Measurements from ENCODE around the gene ME1. TPM values are rescaled to one million over a fixed set of nuclear protein-coding genes. Genes with fewer than 3 reads are reported as not detected.

ME1 gene
- total and polyA plus RNA-seq, 9 of the 15 experiments (the other 6 are each of a cell fraction or from before 2014, with no cell fraction given): 3.2 to 10.4 (median 5.5) TPM

- CTCF ChIA-PET (ENCODE audit: low intra/inter-chr PET ratio): no interaction called here
- peaks cover 45% of the 10 kb centered on the region for H3K36me3 ChIP-seq (ENCODE audit: control insufficient read depth, insufficient read depth, low read length)
- peak overlapping the region; percentile 88 for H3K4me2 ChIP-seq (ENCODE audit: insufficient read depth, low read length)
- 0 out of 2 replicates have a peak, but pooled peaks cover 3% of the 10 kb centered on the region for H4K20me1 ChIP-seq (replicated peaks; ENCODE audit: control insufficient read depth, insufficient read depth, low read length)
- POLR2A ChIA-PET: interaction anchor here (0.6 to 0.9 kb wide), 2 partner anchors 9 to 125 kb away, joined by 3 read pairs; no protein-coding TSS in a partner anchor
- no peaks in the 10 kb centered on the region for H3K9me3 ChIP-seq (replicated peaks; ENCODE audit: control insufficient read depth, insufficient read depth, low read depth, low read length)
- no peak for DNase-seq (ENCODE audit: extremely low read depth in 1 of 4, low spot score in 3 of 4)
- no peak for ATAC-seq
- BruUV-seq (replicated peaks): no TSS peak
- H3K79me2 ChIP-seq (ENCODE audit: control insufficient read depth, insufficient read depth, low read length): peaks cover 42% of the 10 kb centered on the region
- peak overlapping the region; percentile 87 for H3K27ac ChIP-seq (ENCODE audit: extremely low read depth, low read depth, low read length)
- in situ Hi-C loops (cut with MboI): loop anchor here (25.0 kb wide), 1 partner anchor 955 kb away; the partner anchor contains the start of gene IBTK
- WGBS (ENCODE audit: insufficient coverage, low coverage, missing lambda C conversion rate): 0% methylated on average over 4 of the region's 4 CpGs
- peak overlapping the region; percentile 97 for H3K4me3 ChIP-seq
- peak overlapping the region; percentile 85 to 92 for H3K9ac ChIP-seq (ENCODE audit: insufficient read depth in 1 of 2, low read depth in 2 of 2, low read length in 2 of 2)
- FAIRE-seq: peak; percentile 23
- intact Hi-C loops (cut with micrococcal nuclease): loop anchor here (2.0 kb wide), 1 partner anchor 124 kb away; no protein-coding TSS in a partner anchor
- peak overlapping the region; percentile 98 for H2AFZ ChIP-seq (ENCODE audit: low read depth, low read length)
- H3K9me1 ChIP-seq (ENCODE audit: control insufficient read depth, insufficient read depth, low read length): no peaks in the 10 kb centered on the region
- no peaks in the 10 kb centered on the region for H3K27me3 ChIP-seq (ENCODE audit: control insufficient read depth in 2 of 2, insufficient read depth in 2 of 2, low read length in 2 of 2)
- H3K4me1 ChIP-seq (replicated peaks in 1 of 2; ENCODE audit: control insufficient read depth in 2 of 2, insufficient read depth in 2 of 2, low read length in 2 of 2): peaks cover 6 to 14% of the 10 kb centered on the region in 2 experiments; a peak in 4 of 5 replicates
- TF ChIP-seq ZNF124 (CRISPR knock-in tag; IDR thresholded peaks at IDR 0.05) (no peak), GATAD2A (IDR thresholded peaks at IDR 0.05) (no peak), ZNF175 (CRISPR knock-in tag; IDR thresholded peaks at IDR 0.05; ENCODE audit: low read depth) (no peak), ZBED1 (IDR thresholded peaks at IDR 0.05) (no peak), KHSRP (IDR thresholded peaks at IDR 0.05) (no peak), NR2C1 (IDR thresholded peaks at IDR 0.05) (no peak), NR2C1 (tag; IDR thresholded peaks at IDR 0.05) (no peak), SREBF2 (CRISPR knock-in tag; IDR thresholded peaks at IDR 0.05) (no peak), RBBP5 (IDR thresholded peaks at IDR 0.05; ENCODE audit: borderline replicate concordance, insufficient read depth, low read length, poor library complexity, severe bottlenecking) (no peak)
- TF ChIP-seq, protein P1, sequence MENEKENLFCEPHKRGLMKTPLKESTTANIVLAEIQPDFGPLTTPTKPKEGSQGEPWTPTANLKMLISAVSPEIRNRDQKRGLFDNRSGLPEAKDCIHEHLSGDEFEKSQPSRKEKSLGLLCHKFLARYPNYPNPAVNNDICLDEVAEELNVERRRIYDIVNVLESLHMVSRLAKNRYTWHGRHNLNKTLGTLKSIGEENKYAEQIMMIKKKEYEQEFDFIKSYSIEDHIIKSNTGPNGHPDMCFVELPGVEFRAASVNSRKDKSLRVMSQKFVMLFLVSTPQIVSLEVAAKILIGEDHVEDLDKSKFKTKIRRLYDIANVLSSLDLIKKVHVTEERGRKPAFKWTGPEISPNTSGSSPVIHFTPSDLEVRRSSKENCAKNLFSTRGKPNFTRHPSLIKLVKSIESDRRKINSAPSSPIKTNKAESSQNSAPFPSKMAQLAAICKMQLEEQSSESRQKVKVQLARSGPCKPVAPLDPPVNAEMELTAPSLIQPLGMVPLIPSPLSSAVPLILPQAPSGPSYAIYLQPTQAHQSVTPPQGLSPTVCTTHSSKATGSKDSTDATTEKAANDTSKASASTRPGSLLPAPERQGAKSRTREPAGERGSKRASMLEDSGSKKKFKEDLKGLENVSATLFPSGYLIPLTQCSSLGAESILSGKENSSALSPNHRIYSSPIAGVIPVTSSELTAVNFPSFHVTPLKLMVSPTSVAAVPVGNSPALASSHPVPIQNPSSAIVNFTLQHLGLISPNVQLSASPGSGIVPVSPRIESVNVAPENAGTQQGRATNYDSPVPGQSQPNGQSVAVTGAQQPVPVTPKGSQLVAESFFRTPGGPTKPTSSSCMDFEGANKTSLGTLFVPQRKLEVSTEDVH (IDR thresholded peaks at IDR 0.05; ENCODE audit: low read depth, partially characterized antibody): no peak
- TF ChIP-seq, protein P2, sequence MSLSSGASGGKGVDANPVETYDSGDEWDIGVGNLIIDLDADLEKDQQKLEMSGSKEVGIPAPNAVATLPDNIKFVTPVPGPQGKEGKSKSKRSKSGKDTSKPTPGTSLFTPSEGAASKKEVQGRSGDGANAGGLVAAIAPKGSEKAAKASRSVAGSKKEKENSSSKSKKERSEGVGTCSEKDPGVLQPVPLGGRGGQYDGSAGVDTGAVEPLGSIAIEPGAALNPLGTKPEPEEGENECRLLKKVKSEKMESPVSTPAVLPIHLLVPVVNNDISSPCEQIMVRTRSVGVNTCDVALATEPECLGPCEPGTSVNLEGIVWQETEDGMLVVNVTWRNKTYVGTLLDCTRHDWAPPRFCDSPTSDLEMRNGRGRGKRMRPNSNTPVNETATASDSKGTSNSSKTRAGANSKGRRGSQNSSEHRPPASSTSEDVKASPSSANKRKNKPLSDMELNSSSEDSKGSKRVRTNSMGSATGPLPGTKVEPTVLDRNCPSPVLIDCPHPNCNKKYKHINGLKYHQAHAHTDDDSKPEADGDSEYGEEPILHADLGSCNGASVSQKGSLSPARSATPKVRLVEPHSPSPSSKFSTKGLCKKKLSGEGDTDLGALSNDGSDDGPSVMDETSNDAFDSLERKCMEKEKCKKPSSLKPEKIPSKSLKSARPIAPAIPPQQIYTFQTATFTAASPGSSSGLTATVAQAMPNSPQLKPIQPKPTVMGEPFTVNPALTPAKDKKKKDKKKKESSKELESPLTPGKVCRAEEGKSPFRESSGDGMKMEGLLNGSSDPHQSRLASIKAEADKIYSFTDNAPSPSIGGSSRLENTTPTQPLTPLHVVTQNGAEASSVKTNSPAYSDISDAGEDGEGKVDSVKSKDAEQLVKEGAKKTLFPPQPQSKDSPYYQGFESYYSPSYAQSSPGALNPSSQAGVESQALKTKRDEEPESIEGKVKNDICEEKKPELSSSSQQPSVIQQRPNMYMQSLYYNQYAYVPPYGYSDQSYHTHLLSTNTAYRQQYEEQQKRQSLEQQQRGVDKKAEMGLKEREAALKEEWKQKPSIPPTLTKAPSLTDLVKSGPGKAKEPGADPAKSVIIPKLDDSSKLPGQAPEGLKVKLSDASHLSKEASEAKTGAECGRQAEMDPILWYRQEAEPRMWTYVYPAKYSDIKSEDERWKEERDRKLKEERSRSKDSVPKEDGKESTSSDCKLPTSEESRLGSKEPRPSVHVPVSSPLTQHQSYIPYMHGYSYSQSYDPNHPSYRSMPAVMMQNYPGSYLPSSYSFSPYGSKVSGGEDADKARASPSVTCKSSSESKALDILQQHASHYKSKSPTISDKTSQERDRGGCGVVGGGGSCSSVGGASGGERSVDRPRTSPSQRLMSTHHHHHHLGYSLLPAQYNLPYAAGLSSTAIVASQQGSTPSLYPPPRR (CRISPR knock-in tag; IDR thresholded peaks at IDR 0.05; ENCODE audit: borderline replicate concordance): no peak
- TF ChIP-seq, protein P3, sequence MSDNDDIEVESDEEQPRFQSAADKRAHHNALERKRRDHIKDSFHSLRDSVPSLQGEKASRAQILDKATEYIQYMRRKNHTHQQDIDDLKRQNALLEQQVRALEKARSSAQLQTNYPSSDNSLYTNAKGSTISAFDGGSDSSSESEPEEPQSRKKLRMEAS (CRISPR knock-in tag; IDR thresholded peaks at IDR 0.05): no peak
Observed at GRCh38 chr6:83192456-83192855, 238.4 kb downstream of the ME1 start.

Data from K562 (cell line).